HG03108 (cell line): ENCODE measurements around the gene SSC5D.
A peak's percentile ranks its signal among the peaks of the same experiment; 100 is the strongest.

ENCODE experiments used
- ATAC-seq: cut with Tn5 transposase; IDR thresholded peaks from one replicate; pipeline ENCODE4 v1.9.1; 2021; ENCODE audit warnings: moderate library complexity; ENCODE audit not compliant: unreplicated experiment

SSC5D gene

GRCh38 chr19:55472463-55472862 lies 15.8 kb upstream of the SSC5D start:
- ATAC-seq: no peak

DNA sequence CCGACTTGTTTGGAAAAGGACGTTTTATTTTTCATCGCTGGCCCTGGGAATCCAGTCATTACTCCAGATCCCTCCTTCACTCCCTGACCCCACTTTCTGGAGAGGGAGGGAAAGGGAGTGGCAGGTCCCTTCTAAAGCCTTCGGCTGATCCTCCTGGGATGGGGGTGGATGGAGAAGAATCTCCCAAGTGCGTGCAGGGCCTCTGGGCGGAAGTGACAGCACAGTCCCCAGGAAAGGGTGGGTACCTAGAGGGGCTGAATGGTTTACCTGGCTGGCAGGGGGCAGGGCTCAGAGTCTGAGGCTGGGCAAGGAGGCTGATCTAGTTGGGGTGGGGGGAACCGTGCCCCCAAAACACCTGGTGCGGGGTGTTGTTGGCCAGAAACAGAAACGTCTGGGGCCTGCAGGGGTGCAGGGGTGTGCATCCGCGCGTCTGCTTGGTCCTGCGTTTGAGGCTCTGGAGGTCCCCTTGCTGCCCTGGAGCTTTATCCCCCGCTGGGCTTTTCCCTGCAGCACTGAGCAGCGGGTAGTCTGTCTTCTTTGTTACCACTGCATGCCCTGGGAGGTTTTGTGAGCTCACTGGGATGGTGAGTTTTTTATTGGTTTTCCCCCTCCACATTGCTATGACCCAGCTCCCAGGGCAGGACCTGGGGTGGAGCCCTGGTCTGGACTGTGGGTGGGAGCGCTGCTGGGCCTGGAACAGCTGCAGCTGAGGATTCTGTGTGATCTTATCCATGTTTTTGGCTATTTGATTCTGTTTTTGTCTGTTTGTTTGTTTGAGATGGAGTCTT lies 14.8 kb upstream of the SSC5D start:
- ATAC-seq: no peak

DNA sequence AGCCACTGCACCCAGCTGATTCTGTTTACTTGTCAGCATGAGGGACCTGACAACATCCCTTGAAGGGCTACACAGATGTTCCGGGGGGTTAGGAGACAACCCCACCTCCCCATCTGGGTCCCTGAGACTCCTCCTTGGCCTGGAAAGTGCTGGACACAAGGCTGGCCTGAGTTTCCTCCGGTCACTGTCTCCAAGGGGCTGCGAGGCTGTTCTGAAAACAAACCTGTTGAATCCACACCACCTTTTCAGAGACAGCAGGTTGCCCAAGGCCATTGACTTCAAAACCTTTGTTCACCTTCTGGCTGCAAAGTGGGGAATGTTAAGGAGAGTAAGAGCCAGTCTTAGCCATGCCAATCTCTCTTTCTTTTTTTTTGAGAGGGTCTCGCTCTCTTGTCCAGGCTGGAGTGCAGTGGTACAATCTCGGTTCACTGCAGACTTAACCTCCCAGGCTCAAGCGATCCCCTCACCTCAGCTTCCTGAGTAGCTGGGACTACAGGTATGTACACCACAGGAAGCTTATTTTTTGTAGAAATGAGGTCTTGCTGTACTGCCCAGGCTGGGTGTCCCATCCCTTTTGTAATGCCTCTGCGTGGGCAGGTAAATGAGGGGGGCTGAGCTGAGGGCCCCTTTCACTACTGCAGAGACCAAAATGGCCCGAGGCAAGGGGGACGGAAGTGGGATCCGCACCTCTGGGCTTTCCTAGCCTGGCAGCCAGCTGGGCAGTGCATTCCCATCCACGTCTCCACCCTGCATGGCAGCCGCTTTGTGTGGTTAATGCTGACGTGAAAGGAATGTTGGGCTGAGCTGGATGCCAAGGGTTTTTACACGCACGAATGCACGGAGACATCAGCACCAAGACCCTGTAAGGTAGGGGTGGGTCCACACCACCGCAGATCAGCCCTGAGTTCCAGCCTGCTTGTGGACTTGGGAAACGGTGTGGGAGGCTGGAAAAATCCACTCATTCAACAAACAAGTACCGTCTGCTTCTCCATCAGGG lies 13.7 kb upstream of the SSC5D start:
- no peak for ATAC-seq

DNA sequence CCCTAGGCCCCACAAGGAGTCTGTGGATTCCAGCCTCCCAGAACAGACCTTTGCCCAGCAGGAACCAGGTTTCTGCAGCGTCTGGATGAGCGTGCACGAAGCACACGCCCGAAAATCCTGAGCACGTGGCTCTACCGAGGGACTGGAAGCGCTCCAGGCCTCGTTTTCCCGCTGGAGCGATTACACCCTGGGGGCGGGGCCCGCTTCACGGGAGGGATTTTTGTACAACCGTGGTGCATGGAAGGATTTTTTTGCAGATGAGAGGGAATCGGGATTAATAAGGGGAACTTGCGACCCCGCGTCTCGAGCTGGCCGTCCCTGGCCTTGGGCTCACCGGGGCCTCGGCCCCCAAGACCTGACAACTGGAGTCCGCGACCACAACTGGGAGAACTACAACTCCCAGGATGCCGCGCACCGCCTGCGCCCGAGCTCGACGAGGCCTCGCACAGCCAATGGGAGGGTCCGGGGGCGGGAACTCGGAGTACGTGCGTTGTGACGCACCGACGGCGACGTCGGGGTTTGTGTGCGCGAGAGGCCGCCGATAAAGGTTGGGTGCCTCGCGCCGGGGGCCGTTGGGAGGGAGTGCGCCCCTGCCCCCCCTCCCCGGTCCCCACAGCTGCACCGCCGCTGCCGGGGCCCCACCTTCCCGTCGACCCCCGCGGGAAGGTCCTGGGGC lies 12.0 kb upstream of the SSC5D start, which contains the start of gene ZNF628:
ZNF628 (plus strand) TSS at position 518 of the 676 bp plus-strand sequence. CDS start 3,294 bp downstream, outside the sequence.
- ATAC-seq: peak; percentile 86

- ATAC-seq: no peak
Measured at GRCh38 chr19:55477905-55478304, 10.3 kb upstream of the SSC5D start.

- ATAC-seq: no peak
Measured at GRCh38 chr19:55478364-55478763, 9.9 kb upstream of the SSC5D start.

- ATAC-seq: no peak
Measured at GRCh38 chr19:55479045-55479444, 9.2 kb upstream of the SSC5D start.

GRCh38 chr19:55479451-55480230 lies 8.6 kb upstream of the SSC5D start:
- no peak for ATAC-seq

- ATAC-seq: no peak
Measured at GRCh38 chr19:55481148-55481793, 7.0 kb upstream of the SSC5D start.

DNA sequence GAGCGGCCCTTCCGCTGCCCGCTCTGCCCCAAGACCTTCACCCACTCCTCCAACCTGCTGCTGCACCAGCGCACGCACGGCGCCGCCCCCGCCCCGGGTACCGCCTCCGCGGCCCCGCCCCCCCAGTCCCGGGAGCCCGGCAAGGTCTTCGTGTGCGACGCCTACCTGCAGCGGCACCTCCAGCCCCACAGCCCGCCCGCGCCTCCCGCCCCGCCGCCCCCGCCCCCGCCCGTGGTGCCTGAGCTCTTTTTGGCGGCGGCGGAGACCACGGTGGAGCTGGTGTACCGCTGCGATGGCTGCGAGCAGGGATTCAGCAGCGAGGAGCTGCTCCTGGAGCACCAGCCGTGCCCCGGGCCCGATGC lies 6.5 kb upstream of the SSC5D start:
- ATAC-seq: no peak

DNA sequence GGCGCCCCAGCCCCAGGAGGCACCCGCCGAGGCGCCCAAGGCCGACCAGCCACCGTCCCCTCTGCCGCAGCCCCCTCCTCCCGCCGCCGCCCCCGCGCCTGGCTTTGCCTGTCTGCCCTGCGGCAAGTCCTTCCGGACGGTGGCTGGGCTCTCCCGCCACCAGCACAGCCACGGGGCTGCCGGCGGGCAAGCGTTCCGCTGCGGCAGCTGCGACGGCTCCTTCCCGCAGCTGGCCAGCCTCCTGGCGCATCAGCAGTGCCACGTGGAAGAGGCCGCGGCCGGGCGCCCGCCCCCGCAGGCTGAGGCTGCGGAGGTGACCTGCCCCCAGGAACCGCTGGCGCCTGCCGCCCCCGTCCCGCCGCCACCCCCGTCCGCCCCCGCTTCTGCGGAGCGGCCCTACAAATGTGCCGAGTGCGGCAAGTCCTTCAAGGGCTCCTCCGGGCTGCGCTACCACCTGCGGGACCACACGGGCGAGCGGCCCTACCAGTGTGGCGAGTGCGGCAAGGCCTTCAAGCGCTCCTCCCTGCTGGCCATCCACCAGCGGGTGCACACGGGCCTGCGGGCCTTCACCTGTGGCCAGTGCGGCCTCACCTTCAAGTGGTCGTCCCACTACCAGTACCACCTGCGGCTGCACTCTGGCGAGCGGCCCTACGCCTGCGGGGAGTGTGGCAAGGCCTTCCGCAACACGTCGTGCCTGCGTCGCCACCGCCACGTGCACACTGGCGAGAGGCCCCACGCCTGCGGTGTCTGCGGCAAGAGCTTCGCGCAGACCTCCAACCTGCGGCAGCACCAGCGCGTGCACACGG lies 5.9 kb upstream of the SSC5D start:
- no peak for ATAC-seq

DNA sequence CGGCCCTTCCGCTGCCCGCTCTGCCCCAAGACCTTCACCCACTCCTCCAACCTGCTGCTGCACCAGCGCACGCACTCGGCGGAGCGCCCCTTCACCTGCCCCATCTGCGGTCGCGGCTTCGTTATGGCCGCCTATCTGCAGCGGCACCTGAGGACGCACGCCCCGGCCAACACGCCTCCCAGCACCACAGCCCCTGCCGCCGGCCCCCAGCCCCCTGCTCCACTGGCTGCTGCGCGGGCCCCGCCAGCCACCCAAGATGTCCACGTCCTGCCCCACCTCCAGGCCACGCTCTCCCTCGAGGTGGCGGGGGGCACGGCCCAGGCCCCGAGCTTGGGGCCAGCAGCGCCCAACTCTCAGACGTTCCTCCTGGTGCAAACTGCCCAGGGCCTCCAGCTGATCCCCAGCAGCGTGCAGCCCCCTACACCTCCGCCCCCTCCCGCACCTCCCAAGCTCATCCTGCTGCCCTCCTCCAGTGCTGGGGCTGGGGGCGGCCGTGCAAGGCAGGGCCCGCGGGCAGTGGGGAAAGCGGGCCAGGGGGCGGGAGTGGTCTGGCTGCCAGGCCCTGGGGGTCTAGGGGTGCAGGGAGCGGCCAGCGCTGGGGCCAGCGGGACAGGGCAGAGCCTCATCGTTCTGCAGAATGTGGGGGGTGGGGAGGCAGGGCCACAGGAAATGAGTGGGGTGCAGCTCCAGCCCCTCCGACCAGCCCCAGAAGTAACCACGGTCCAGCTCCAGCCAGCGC lies 5.1 kb upstream of the SSC5D start:
- no peak for ATAC-seq

GRCh38 chr19:55483706-55484592 lies 4.3 kb upstream of the SSC5D start:
- no peak for ATAC-seq

- ATAC-seq: peak; percentile 45
Measured at GRCh38 chr19:55484593-55485438, 3.4 kb upstream of the SSC5D start, which contains the start of gene NAT14. TSS of gene NAT14 (plus strand) at chr19:55485188. CDS start at chr19:55485709, 521 bp downstream.

- no peak for ATAC-seq
Measured at GRCh38 chr19:55485439-55486011, 2.7 kb upstream of the SSC5D start.
